Endothelial cell of umbilical vein (primary cell): ENCODE measurements around the gene GPHA2. TPM values are rescaled to one million over a fixed set of nuclear protein-coding genes. Genes with fewer than 3 reads are reported as not detected.

Source experiments
- BruUV-seq: library from RNA; stranded (reverse); fragments of 400-500 nt; replicated peaks from 2 replicates; lab custom pipeline; 2021; lab: Mats Ljungman, UMichigan
- CTCF ChIA-PET: fragments of 300-600, 350-600 bp; sonication (Branson Sonifier 250); formaldehyde crosslinking; loops from one replicate; lab custom pipeline; 2021; ENCODE audit warnings: antibody characterized with exemption, inconsistent platforms; lab: Charles Lee
- POLR2A ChIA-PET: fragments of 300-600, 350-600 bp; sonication (Branson Sonifier 250); formaldehyde crosslinking; loops from one replicate; lab custom pipeline; 2021; ENCODE audit warnings: antibody characterized with exemption, inconsistent platforms; lab: Charles Lee
- DNase-seq: peaks from one replicate; pipeline ENCODE4 v3.0.0-alpha.2; 2011; ENCODE audit warnings: low read depth, low spot score
- FAIRE-seq: peaks from 2 replicates; lab custom pipeline; 2011; peaks lifted over from hg19 to GRCh38; lab: Jason Lieb, UNC
- H2AFZ ChIP-seq: 2 replicates; pipeline ENCODE4 v1.6.0; 2012; ENCODE audit warnings: low read depth, low read length, control low read depth, inconsistent platforms
- H3K27ac ChIP-seq: 2 replicates; pipeline ENCODE4 v1.5.1; 2011; ENCODE audit warnings: low read depth, mild to moderate bottlenecking, control low read depth, low read length, moderate library complexity; ENCODE audit not compliant: insufficient read depth
- H3K27me3 ChIP-seq, 2 experiments: 2 replicates each; pipeline versions ENCODE4 v1.6.0 to v1.6.1; 2011; ENCODE audit warnings: low read length in 2 of 2, mixed read lengths in 1 of 2; ENCODE audit not compliant: control insufficient read depth in 2 of 2, insufficient read depth in 2 of 2
- H3K36me3 ChIP-seq, 2 experiments: 2 replicates in 1 of 2; 3 replicates in 1 of 2; pipeline ENCODE4 v1.5.1; 2011; ENCODE audit warnings: low read length in 2 of 2, mild to moderate bottlenecking in 1 of 2, moderate library complexity in 1 of 2; ENCODE audit not compliant: control insufficient read depth in 2 of 2, insufficient read depth in 2 of 2; ENCODE audit errors: extremely low read depth in 1 of 2
- H3K4me1 ChIP-seq: 3 replicates; pipeline ENCODE4 v1.5.1; 2011; ENCODE audit warnings: mild to moderate bottlenecking, low read length; ENCODE audit not compliant: control insufficient read depth, insufficient read depth; ENCODE audit errors: extremely low read depth
- H3K4me2 ChIP-seq: 2 replicates; pipeline ENCODE4 v1.6.1; 2011; ENCODE audit warnings: low read length, control low read depth, mixed read lengths; ENCODE audit not compliant: insufficient read depth
- H3K4me3 ChIP-seq, 3 experiments: fragments of 200-600 bp in 1 of 3; sonication (generic), shearing (Covaris generic) in 1 of 3; replicated peaks in 1 of 3; 2 replicates each; pipeline ENCODE4 v1.5.1; 2011 to 2016; ENCODE audit warnings: control low read depth in 3 of 3, low read length in 3 of 3, mild to moderate bottlenecking in 2 of 3, inconsistent platforms in 1 of 3, low read depth in 1 of 3, moderate library complexity in 1 of 3; ENCODE audit not compliant: insufficient read depth in 1 of 3
- H3K79me2 ChIP-seq: 2 replicates; pipeline ENCODE4 v1.6.0; 2012; ENCODE audit warnings: low read length, inconsistent platforms; ENCODE audit not compliant: control insufficient read depth, insufficient read depth
- H3K9ac ChIP-seq: replicated peaks from 2 replicates; pipeline ENCODE3; 2011; ENCODE audit warnings: low read length, control low read depth; ENCODE audit not compliant: insufficient read depth; ENCODE audit errors: extremely low read depth
- H3K9me1 ChIP-seq: replicated peaks from 3 replicates; pipeline ENCODE4 v1.6.0; 2011; ENCODE audit warnings: mild to moderate bottlenecking, low read length; ENCODE audit not compliant: control insufficient read depth, insufficient read depth; ENCODE audit errors: extremely low read depth
- H3K9me3 ChIP-seq: replicated peaks from 2 replicates; pipeline ENCODE4 v1.5.1; 2012; ENCODE audit warnings: low read length, inconsistent platforms; ENCODE audit not compliant: control insufficient read depth, insufficient read depth
- H4K20me1 ChIP-seq: replicated peaks from 2 replicates; pipeline ENCODE3; 2011; ENCODE audit warnings: mild to moderate bottlenecking, low read length; ENCODE audit not compliant: control insufficient read depth, insufficient read depth; ENCODE audit errors: extremely low read depth
- EZH2 ChIP-seq: IDR thresholded peaks from 2 replicates; pipeline ENCODE4 v1.6.1; 2012; ENCODE audit warnings: borderline replicate concordance, low read depth, mild to moderate bottlenecking, moderate library complexity, low read length, inconsistent platforms; ENCODE audit not compliant: severe bottlenecking
- FOS ChIP-seq: IDR thresholded peaks from 2 replicates; pipeline ENCODE4 v1.6.1; 2011; ENCODE audit warnings: mild to moderate bottlenecking, low read length, moderate library complexity, borderline replicate concordance; ENCODE audit not compliant: insufficient read depth
- GATA2 ChIP-seq: IDR thresholded peaks from 2 replicates; pipeline ENCODE4 v1.7.0; 2011; ENCODE audit warnings: low read depth, mild to moderate bottlenecking, moderate library complexity, mixed read lengths, low read length; ENCODE audit not compliant: insufficient read length, insufficient read depth
- JUN ChIP-seq: IDR thresholded peaks from 2 replicates; pipeline ENCODE4 v1.6.1; 2011; ENCODE audit warnings: borderline replicate concordance, low read depth; ENCODE audit not compliant: insufficient read length, insufficient read depth
- MAX ChIP-seq: IDR thresholded peaks from 2 replicates; pipeline ENCODE4 v1.6.1; 2011; ENCODE audit not compliant: insufficient read depth, insufficient read length
- MYC ChIP-seq: IDR thresholded peaks from one replicate; pipeline ENCODE4 v1.6.1; 2011; ENCODE audit warnings: mild to moderate bottlenecking, low read depth, low read length
- POLR2A ChIP-seq: IDR thresholded peaks from 2 replicates; pipeline ENCODE4 v1.6.1; 2012; ENCODE audit warnings: low read depth, mild to moderate bottlenecking, control low read depth, low read length
- POLR2AphosphoS5 ChIP-seq: IDR thresholded peaks from 2 replicates; pipeline ENCODE4 v1.6.1; 2012; ENCODE audit warnings: low read depth, mild to moderate bottlenecking, control low read depth, low read length, moderate library complexity; ENCODE audit not compliant: insufficient read depth
- dilution Hi-C: fragments of 300-500 bp; cut with MboI; formaldehyde crosslinking; loops from one replicate; pipeline ENCODE4 v1.15.0; 2019; ENCODE audit warnings: low sequenced_read_pairs; ENCODE audit not compliant: extremely low pct_ligation_motif_present
- intact Hi-C: fragments of 100-400 bp; cut with micrococcal nuclease; formaldehyde crosslinking; loops from one replicate; pipeline ENCODE4 v1.10.0; 2022
- polyA plus RNA-seq, 4 experiments: library from polyadenylated mRNA; depleted of rRNA in 3 of 4; stranded (reverse) in 3 of 4; unstranded in 1 of 4; fragments of >200 nt; gene quantifications; 2 replicates each; pipeline versions ENCODE4 v1.2.1 to v1.2.3, GENCODE V29; 2011 to 2012; ENCODE audit warnings: missing spikeins in 1 of 4
- total RNA-seq: library from RNA; stranded (reverse); gene quantifications from 2 replicates; pipeline ENCODE4 v1.2.3, GENCODE V29; 2021
- TF ChIP-seq, protein P1 (sequence below), 2 donors: IDR thresholded peaks; 1 replicate in 1 of 2; 2 replicates in 1 of 2; pipeline ENCODE4 v1.5.1; 2011; ENCODE audit warnings: low read length in 2 of 2, mild to moderate bottlenecking in 2 of 2, moderate library complexity in 2 of 2, control low read depth in 1 of 2, inconsistent platforms in 1 of 2, low read depth in 1 of 2; ENCODE audit not compliant: insufficient read depth in 1 of 2; ENCODE audit errors: extremely low read depth in 1 of 2

Gene GPHA2
- total and polyA plus RNA-seq, 2 donors (not counting 3 experiments of a cell fraction or from before 2014, with no cell fraction given): not detected

- Histone ChIP-seq H3K27me3 (peaks cover 4 to 10% of the 10 kb centered on the region in 2 experiments), H3K4me3 (no peak overlapping the region), H3K79me2 (no peaks in the 10 kb centered on the region), H3K9me1 (no peaks in the 10 kb centered on the region), H3K9ac (no peak overlapping the region), H3K36me3 (no peaks in the 10 kb centered on the region), H3K4me1 (no peaks in the 10 kb centered on the region), H2AFZ (no peak overlapping the region), H4K20me1 (no peaks in the 10 kb centered on the region), H3K27ac (no peak overlapping the region), H3K4me2 (no peak overlapping the region), H3K9me3 (no peaks in the 10 kb centered on the region)
- DNase-seq (no peak), FAIRE-seq (no peak)
- TF ChIP-seq GATA2 (no peak), JUN (no peak), EZH2 (no peak), MAX (no peak), POLR2A (no peak), FOS (no peak), POLR2AphosphoS5 (no peak), MYC (no peak)
- TF ChIP-seq, protein P1, sequence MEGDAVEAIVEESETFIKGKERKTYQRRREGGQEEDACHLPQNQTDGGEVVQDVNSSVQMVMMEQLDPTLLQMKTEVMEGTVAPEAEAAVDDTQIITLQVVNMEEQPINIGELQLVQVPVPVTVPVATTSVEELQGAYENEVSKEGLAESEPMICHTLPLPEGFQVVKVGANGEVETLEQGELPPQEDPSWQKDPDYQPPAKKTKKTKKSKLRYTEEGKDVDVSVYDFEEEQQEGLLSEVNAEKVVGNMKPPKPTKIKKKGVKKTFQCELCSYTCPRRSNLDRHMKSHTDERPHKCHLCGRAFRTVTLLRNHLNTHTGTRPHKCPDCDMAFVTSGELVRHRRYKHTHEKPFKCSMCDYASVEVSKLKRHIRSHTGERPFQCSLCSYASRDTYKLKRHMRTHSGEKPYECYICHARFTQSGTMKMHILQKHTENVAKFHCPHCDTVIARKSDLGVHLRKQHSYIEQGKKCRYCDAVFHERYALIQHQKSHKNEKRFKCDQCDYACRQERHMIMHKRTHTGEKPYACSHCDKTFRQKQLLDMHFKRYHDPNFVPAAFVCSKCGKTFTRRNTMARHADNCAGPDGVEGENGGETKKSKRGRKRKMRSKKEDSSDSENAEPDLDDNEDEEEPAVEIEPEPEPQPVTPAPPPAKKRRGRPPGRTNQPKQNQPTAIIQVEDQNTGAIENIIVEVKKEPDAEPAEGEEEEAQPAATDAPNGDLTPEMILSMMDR (IDR thresholded peaks at IDR 0.05; ENCODE audit: extremely low read depth in 1 of 2, insufficient read depth in 1 of 2, low read depth in 1 of 2, low read length in 2 of 2): no peak
- POLR2A ChIA-PET: no interaction called here
- dilution Hi-C loops (no loop called here), intact Hi-C loops (no loop called here)
- no TSS peak for BruUV-seq
- CTCF ChIA-PET: no interaction called here
Observed at GRCh38 chr11:64960719-64961118, 25.0 kb upstream of the GPHA2 start.
